ENCODE data around the gene ZNF319.

ZNF319 gene

DNA sequence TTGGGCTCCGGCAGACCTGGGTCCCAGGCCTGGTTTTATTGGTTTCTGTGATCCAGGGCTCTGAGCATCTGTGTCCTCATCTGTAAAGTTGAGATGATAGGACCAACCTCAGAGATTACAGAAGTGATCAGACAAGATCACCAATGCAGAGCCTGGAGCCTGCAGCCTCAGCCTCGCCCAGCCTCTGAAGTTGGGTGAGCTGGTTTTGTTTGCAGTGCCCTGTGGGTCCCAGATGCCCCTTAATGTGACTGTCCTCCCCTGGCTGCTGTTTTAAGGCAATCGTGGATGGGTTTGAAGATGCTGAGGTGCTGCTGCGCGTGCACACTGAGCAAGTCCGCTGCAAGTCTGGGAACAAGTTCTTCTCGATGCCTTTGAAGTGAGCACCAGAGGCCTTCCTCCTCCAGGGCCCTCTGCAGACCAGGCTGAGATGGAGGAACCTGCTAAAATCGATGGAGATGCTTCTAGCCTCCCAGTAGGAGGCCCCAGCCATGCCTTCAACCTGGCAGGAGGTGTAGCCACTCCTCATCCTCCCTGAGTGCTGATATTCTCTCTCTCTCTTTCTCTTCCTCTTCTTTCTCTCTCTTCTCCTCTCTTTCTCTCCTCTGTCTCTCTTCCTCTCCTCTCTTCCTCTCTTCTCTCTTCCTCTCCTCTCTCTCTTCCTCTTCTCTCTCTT, 19.5 kb upstream of the ZNF319 start:
- TF ChIP-seq, protein P1, sequence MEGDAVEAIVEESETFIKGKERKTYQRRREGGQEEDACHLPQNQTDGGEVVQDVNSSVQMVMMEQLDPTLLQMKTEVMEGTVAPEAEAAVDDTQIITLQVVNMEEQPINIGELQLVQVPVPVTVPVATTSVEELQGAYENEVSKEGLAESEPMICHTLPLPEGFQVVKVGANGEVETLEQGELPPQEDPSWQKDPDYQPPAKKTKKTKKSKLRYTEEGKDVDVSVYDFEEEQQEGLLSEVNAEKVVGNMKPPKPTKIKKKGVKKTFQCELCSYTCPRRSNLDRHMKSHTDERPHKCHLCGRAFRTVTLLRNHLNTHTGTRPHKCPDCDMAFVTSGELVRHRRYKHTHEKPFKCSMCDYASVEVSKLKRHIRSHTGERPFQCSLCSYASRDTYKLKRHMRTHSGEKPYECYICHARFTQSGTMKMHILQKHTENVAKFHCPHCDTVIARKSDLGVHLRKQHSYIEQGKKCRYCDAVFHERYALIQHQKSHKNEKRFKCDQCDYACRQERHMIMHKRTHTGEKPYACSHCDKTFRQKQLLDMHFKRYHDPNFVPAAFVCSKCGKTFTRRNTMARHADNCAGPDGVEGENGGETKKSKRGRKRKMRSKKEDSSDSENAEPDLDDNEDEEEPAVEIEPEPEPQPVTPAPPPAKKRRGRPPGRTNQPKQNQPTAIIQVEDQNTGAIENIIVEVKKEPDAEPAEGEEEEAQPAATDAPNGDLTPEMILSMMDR (IDR thresholded peaks at IDR 0.05; ENCODE audit: extremely low read depth, missing control alignments), result no peak
- DNase-seq (ENCODE audit: low spot score), result no peak

DNA sequence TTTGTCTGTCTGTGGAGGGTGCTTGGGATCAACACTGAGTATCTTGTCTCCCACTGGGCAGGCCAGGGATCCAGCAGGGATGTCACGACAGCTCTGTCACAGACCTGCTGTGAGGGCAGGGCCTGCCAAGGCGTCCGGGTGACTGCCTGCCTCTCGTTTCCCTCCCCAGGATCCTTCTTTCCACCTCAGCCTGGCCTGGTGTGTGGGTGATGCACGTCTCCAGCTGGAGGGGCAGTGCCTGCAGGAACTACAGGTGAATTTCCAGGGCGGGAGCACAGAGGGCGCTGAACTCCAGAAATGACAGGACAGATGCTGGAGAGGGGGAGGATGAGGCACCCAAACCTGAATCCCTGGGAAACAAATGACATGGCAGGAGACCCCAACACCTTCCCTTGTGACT, 18.3 kb upstream of the ZNF319 start:
- TF ChIP-seq, protein P1 (IDR thresholded peaks at IDR 0.05; ENCODE audit: extremely low read depth, missing control alignments), result peak; percentile 1
- no peak for DNase-seq (ENCODE audit: low spot score)

GRCh38 chr16:58016840-58017446, 16.5 kb upstream of the ZNF319 start:
- DNase-seq (ENCODE audit: low spot score), result no peak
- TF ChIP-seq, protein P1 (IDR thresholded peaks at IDR 0.05; ENCODE audit: extremely low read depth, missing control alignments), result no peak

DNA sequence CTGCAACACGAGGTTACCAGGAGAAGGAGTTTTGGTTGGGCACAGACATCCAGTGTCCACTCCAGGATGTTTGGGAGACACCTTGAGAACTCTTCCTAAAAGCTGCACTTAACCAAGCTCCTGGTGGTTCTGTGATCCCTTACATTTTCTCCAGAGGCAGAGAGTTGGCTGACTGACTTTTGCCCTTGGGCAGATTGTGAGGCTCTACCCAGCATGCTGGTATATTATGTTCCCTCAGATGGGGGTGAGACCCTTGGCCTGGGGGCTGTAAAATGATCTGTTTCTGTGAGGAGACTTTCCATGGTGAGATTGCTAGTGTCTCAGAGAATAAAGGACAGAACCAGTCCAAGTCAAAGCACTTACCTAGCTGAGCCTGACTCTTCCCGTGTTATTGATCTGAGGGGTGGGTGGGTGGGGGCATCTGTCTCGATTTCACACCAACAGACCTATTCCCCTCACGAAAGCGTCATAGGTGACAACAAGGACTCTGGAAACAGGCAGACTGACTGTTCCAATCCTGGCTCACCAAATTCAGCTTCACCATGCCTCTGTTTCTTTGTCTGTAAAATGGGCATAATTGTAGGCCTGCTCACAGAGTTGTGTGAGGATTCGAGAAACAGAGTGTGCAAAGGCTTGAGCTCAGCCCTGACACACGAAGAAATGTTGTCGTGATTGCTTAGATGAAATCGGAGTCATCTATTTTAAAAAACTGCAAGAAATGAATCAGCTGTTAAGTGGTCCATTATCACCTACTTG, 12.9 kb upstream of the ZNF319 start:
- TF ChIP-seq, protein P1 (IDR thresholded peaks at IDR 0.05; ENCODE audit: extremely low read depth, missing control alignments), result no peak

GRCh38 chr16:58012481-58012880, 12.0 kb upstream of the ZNF319 start:
- TF ChIP-seq, protein P1 (IDR thresholded peaks at IDR 0.05; ENCODE audit: extremely low read depth, missing control alignments), result no peak
- no peak for DNase-seq (ENCODE audit: low spot score)

More for the DNA sequence above, 12.9 kb upstream of the ZNF319 start:
- no peak for DNase-seq (ENCODE audit: low spot score)

- TF ChIP-seq, protein P1 (IDR thresholded peaks at IDR 0.05; ENCODE audit: extremely low read depth, missing control alignments), result no peak
- DNase-seq (ENCODE audit: low spot score), result no peak
Observed at GRCh38 chr16:58011652-58012051, 11.2 kb upstream of the ZNF319 start.

GRCh38 chr16:58010886-58011285, 10.4 kb upstream of the ZNF319 start:
- TF ChIP-seq, protein P1 (IDR thresholded peaks at IDR 0.05; ENCODE audit: extremely low read depth, missing control alignments), result no peak
- no peak for DNase-seq (ENCODE audit: low spot score)
